ENCODE data around the gene ZFAND5. TPM values are rescaled to one million over a fixed set of nuclear protein-coding genes. Genes with fewer than 3 reads are reported as not detected.

The ZFAND5 gene
- total and polyA plus RNA-seq, 4 experiments from 2014 or later, result 49.3 to 148 (median 112) TPM

Other genes with a start within 250 kb of the ZFAND5 start
- gene GDA, start 215.8 kb downstream of the ZFAND5 start, total RNA-seq, result not detected
- gene GDA, start 215.8 kb downstream of the ZFAND5 start, polyA plus RNA-seq, result not detected
- not detected for gene TMC1, start 156.4 kb upstream of the ZFAND5 start, total RNA-seq
- not detected for gene TMC1, start 156.4 kb upstream of the ZFAND5 start, polyA plus RNA-seq

Measured in CD4-positive, alpha-beta memory T cell (primary cell).